Transverse colon (tissue), 4 donors: Measurements from ENCODE around the gene SAMD8. TPM values are rescaled to one million over a fixed set of nuclear protein-coding genes. Genes with fewer than 3 reads are reported as not detected.

Experiments used
- DNase-seq: peaks from one replicate; pipeline ENCODE4 v3.0.0-alpha.2; 2019
- H3K27ac ChIP-seq, 4 donors: fragments of 200-600 bp; sonication (generic); 2 replicates each; pipeline ENCODE4 v1.5.1; 2016 to 2018; ENCODE audit warnings: inconsistent platforms in 4 of 4
- H3K27me3 ChIP-seq: fragments of 200-600 bp; sonication (generic); 2 replicates; pipeline ENCODE4 v1.5.1; 2017; ENCODE audit warnings: inconsistent platforms
- H3K36me3 ChIP-seq, 4 donors: fragments of 200-600 bp; sonication (generic); 2 replicates each; pipeline ENCODE4 v1.5.1; 2017 to 2019; ENCODE audit warnings: inconsistent platforms in 4 of 4
- H3K4me1 ChIP-seq, 4 donors: fragments of 200-600 bp; sonication (generic); 2 replicates each; pipeline ENCODE4 v1.5.1; 2017 to 2020; ENCODE audit warnings: inconsistent platforms in 4 of 4
- H3K4me3 ChIP-seq, 4 donors: fragments of 200-600 bp; sonication (generic); 1 replicate in 1 of 4; 2 replicates in 3 of 4; pipeline versions ENCODE4 v1.5.1 to v1.6.1; 2017 to 2019; ENCODE audit warnings: inconsistent platforms in 4 of 4
- H3K9me3 ChIP-seq, 2 donors: fragments of 200-600 bp; sonication (generic); 2 replicates each; pipeline ENCODE4 v1.5.1; 2017 to 2019; ENCODE audit warnings: inconsistent platforms in 2 of 2
- EP300 ChIP-seq: sonication (generic); formaldehyde crosslinking; IDR thresholded peaks from one replicate; pipeline ENCODE4 v1.6.1; 2017; ENCODE audit warnings: antibody characterized with exemption, low read depth
- POLR2A ChIP-seq: fragments of 450-650 bp; IDR thresholded peaks from one replicate; pipeline ENCODE4 v1.6.1; 2016; ENCODE audit warnings: antibody characterized with exemption, mild to moderate bottlenecking, moderate library complexity
- POLR2AphosphoS5 ChIP-seq, 3 donors: sonication (generic); formaldehyde crosslinking; IDR thresholded peaks; one replicate each; pipeline ENCODE4 v1.6.1; 2016; ENCODE audit warnings: antibody characterized with exemption in 3 of 3
- whole genome bisulfite sequencing, 2 donors: methylation state at CpG; one replicate each; pipeline ENCODE4 v1.1.5; 2018; ENCODE audit warnings: low coverage in 1 of 2; 5-methylcytosine and 5-hydroxymethylcytosine counted together
- in situ Hi-C, 4 donors: fragments of 200-750 bp; cut with MboI; loops; one replicate each; pipeline versions ENCODE4 v1.15.0 to v1.15.1; 2017; ENCODE audit warnings: low sequenced_read_pairs in 3 of 4, low pct_ligation_motif_present in 1 of 4, low pct_unique_long_range_greater_than_20kb in 1 of 4
- intact Hi-C: fragments of 100-400 bp; cut with DNase I; formaldehyde crosslinking; loops from one replicate; pipeline ENCODE4 v1.15.1; 2023; ENCODE audit warnings: low total_unique reads
- total RNA-seq, 4 donors: library from RNA; depleted of rRNA; stranded (reverse); fragments of >200 nt; gene quantifications; one replicate each; pipeline ENCODE4 v1.1.0, GENCODE V29; 2016
- TF ChIP-seq, protein P1 (sequence below), 5 experiments: fragments of 200-600 bp in 3 of 5; fragments of 450-650 bp in 2 of 5; sonication (generic) in 3 of 5; IDR thresholded peaks; 1 replicate in 2 of 5; 2 replicates in 3 of 5; pipeline ENCODE4 v1.5.1; 2016 to 2017; ENCODE audit warnings: antibody characterized with exemption in 5 of 5, inconsistent platforms in 3 of 5, mild to moderate bottlenecking in 2 of 5, moderate library complexity in 1 of 5

SAMD8 gene
- total RNA-seq, 4 donors from 2014 or later, result 4.6 to 26.6 (median 17.7) TPM

DNA sequence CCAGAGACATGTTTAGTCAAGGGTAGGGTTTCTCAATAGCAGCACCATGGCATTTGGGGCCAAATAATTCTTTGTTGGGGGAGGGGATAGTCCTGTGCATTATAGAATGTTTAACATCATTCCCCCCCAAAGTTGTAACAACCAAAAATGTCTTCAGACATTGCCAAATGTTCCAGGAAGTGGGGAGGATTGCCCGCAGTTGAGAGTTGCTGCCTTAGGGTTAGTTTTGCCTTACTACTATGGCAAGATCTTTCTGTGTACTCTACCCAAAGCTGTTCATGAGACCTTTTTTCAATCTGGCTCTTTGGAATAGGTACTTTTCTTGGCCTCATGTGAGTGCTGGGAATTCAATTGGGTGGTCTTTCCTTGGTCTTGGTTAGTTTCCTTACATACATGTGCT, 34.1 kb downstream of the SAMD8 start:
- no peak overlapping the region for H3K4me3 ChIP-seq
- no peak for DNase-seq
- TF ChIP-seq EP300 (no peak), POLR2A (no peak), POLR2AphosphoS5 (IDR thresholded peaks at IDR 0.05) (no peak)
- TF ChIP-seq, protein P1, sequence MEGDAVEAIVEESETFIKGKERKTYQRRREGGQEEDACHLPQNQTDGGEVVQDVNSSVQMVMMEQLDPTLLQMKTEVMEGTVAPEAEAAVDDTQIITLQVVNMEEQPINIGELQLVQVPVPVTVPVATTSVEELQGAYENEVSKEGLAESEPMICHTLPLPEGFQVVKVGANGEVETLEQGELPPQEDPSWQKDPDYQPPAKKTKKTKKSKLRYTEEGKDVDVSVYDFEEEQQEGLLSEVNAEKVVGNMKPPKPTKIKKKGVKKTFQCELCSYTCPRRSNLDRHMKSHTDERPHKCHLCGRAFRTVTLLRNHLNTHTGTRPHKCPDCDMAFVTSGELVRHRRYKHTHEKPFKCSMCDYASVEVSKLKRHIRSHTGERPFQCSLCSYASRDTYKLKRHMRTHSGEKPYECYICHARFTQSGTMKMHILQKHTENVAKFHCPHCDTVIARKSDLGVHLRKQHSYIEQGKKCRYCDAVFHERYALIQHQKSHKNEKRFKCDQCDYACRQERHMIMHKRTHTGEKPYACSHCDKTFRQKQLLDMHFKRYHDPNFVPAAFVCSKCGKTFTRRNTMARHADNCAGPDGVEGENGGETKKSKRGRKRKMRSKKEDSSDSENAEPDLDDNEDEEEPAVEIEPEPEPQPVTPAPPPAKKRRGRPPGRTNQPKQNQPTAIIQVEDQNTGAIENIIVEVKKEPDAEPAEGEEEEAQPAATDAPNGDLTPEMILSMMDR (IDR thresholded peaks at IDR 0.05), result no peak
- no peaks in the 10 kb centered on the region for H3K9me3 ChIP-seq
- 89% methylated on average over 1 of the region's 1 CpG; no CpG with 5 or more reads in 1 of the 2 donors for WGBS, 2 donors
- peaks cover 3 to 23% (median 9%) of the 10 kb centered on the region in 4 donors for H3K4me1 ChIP-seq
- intact Hi-C loops (no loop called here), in situ Hi-C loops (no loop called here)
- no peak overlapping the region for H3K27ac ChIP-seq
- H3K27me3 ChIP-seq, result no peaks in the 10 kb centered on the region
- peaks cover 0 to 4% (median 0%) of the 10 kb centered on the region in 4 donors for H3K36me3 ChIP-seq

DNA sequence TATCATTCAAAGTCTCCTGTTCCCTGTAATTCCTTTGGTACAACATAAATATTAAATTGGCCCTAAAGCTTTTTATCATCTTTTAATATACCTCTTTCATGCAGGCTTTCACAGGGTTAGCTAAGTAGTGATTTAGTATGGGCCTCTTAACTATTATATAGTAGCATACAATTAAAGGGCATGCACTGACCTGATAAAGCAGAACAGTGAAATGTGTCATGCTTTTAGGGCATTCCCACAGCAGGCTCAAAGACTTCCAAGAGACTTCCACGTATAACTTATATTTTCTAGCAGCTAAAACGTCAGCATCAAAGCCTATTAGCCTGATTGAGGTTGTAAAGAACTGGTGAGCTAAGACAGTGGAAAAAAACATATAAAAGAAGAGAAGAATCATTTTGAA, 35.3 kb downstream of the SAMD8 start:
- H3K27ac ChIP-seq, result no peak overlapping the region
- no peaks in the 10 kb centered on the region for H3K9me3 ChIP-seq
- H3K36me3 ChIP-seq, result peaks cover 0 to 10% (median 0%) of the 10 kb centered on the region in 4 donors
- peaks cover 3 to 23% (median 9%) of the 10 kb centered on the region in 4 donors for H3K4me1 ChIP-seq
- no peaks in the 10 kb centered on the region for H3K27me3 ChIP-seq
- no peak for DNase-seq
- no peak overlapping the region for H3K4me3 ChIP-seq
- in situ Hi-C loops (no loop called here), intact Hi-C loops (no loop called here)
- 85 to 93% methylated on average over 2 of the region's 2 CpGs for WGBS, 2 donors
- TF ChIP-seq, protein P1 (IDR thresholded peaks at IDR 0.05), result no peak

DNA sequence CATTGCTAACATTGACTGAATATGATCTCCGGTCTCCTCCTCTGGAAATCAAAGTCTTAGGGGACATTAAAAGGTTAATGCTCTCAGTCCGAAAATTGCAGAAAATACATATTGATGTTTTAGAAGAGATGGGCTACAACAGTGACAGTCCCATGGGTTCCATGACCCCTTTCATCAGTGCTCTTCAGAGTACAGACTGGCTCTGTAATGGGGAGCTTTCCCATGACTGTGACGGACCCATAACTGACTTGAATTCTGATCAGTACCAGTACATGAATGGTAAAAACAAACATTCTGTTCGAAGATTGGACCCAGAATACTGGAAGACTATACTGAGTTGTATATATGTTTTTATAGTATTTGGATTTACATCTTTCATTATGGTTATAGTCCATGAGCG, 39.2 kb downstream of the SAMD8 start:
- Histone ChIP-seq H3K4me3 (no peak overlapping the region), H3K4me1 (peaks cover 0 to 6% (median 4%) of the 10 kb centered on the region in 4 donors), H3K36me3 (peaks cover 0 to 12% (median 0%) of the 10 kb centered on the region in 4 donors), H3K27me3 (no peaks in the 10 kb centered on the region), H3K27ac (no peak overlapping the region), H3K9me3 (no peaks in the 10 kb centered on the region)
- 92 to 94% methylated on average over 3 to 5 of the region's 5 CpGs for WGBS, 2 donors
- TF ChIP-seq POLR2AphosphoS5 (IDR thresholded peaks at IDR 0.05) (no peak), EP300 (no peak), POLR2A (no peak)
- TF ChIP-seq, protein P1 (IDR thresholded peaks at IDR 0.05), result no peak
- in situ Hi-C loops (no loop called here), intact Hi-C loops (no loop called here)
- no peak for DNase-seq

DNA sequence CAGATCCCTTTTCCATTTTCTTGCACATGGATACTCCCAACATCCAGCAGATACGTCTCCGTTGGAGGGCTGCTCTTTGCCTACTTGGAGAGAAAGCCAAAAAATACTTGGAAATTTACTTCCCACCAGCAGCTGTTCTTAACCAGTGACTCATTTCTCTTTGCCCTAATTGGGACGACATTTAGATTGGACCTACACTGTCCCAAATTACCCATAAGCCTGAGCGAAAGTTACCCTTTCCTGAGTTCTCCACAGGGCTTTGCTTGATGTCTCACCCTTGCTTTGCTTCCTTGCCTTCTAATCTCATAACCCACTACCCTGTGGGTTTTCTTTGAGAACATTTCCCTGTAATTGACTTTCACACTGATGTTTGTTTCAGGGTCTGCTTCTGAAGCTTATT, 48.1 kb downstream of the SAMD8 start:
- no peak for DNase-seq
- Histone ChIP-seq H3K36me3 (peaks cover 0 to 7% (median 0%) of the 10 kb centered on the region in 4 donors), H3K4me3 (no peak overlapping the region), H3K4me1 (peaks cover 0 to 6% (median 0%) of the 10 kb centered on the region in 4 donors), H3K9me3 (no peaks in the 10 kb centered on the region), H3K27ac (no peak overlapping the region), H3K27me3 (no peaks in the 10 kb centered on the region)
- TF ChIP-seq POLR2AphosphoS5 (IDR thresholded peaks at IDR 0.05), result no peak
- 79 to 89% methylated on average over 4 of the region's 4 CpGs for WGBS, 2 donors
- in situ Hi-C loops (no loop called here), intact Hi-C loops (no loop called here)
